HL-60 (cell line): ENCODE data around the gene EIF4E1B.
A peak's percentile ranks its signal among the peaks of the same experiment; 100 is the strongest.

Experiments
- DNase-seq, 2 experiments: peaks; one replicate each; pipeline ENCODE4 v3.0.0-alpha.2; 2010 to 2020; ENCODE audit warnings: low read depth in 1 of 2, low spot score in 1 of 2
- H3K27ac ChIP-seq: fragments of 250-450 bp; sonication (Bioruptor Pico); replicated peaks from 2 replicates; pipeline ENCODE4 v1.5.1; 2020; ENCODE audit warnings: mild to moderate bottlenecking, moderate library complexity
- H3K27me3 ChIP-seq: fragments of 250-450 bp; sonication (Bioruptor Pico); 2 replicates; pipeline ENCODE4 v1.5.1; 2021; ENCODE audit warnings: mild to moderate bottlenecking, moderate library complexity; ENCODE audit not compliant: insufficient read depth, poor library complexity, severe bottlenecking
- H3K4me3 ChIP-seq: replicated peaks from 2 replicates; pipeline ENCODE4 v1.5.1; 2011; ENCODE audit warnings: mild to moderate bottlenecking, control low read depth, low read length; ENCODE audit not compliant: insufficient read depth
- CTCF ChIP-seq: IDR thresholded peaks from one replicate; pipeline ENCODE4 v1.5.1; 2011; ENCODE audit warnings: low read length, control low read depth, inconsistent platforms; ENCODE audit not compliant: insufficient read depth
- GABPA ChIP-seq: IDR thresholded peaks from 2 replicates; pipeline ENCODE4 v1.6.1; 2012; ENCODE audit warnings: low read depth
- POLR2AphosphoS5 ChIP-seq: IDR thresholded peaks from 2 replicates; pipeline ENCODE4 v1.6.1; 2012; ENCODE audit warnings: low read depth
- REST ChIP-seq: IDR thresholded peaks from 2 replicates; pipeline ENCODE4 v1.6.1; 2012; ENCODE audit warnings: low read depth; ENCODE audit not compliant: insufficient replicate concordance
- SPI1 ChIP-seq: IDR thresholded peaks from 2 replicates; pipeline ENCODE4 v1.6.1; 2012; ENCODE audit warnings: low read depth, mild to moderate bottlenecking, borderline replicate concordance

Gene EIF4E1B

GRCh38 chr5:176646049-176646706 is 15.7 kb downstream of the EIF4E1B start:
- Histone ChIP-seq H3K27ac (no peak overlapping the region), H3K4me3 (no peak overlapping the region), H3K27me3 (peaks cover 3% of the 10 kb centered on the region)
- TF ChIP-seq CTCF (no peak), REST (no peak), GABPA (no peak), SPI1 (no peak), POLR2AphosphoS5 (no peak)
- no peak for DNase-seq

GRCh38 chr5:176646707-176647029 is 16.2 kb downstream of the EIF4E1B start:
- TF ChIP-seq POLR2AphosphoS5 (no peak), REST (no peak), SPI1 (no peak), GABPA (no peak), CTCF (no peak)

GRCh38 chr5:176647030-176647842 is 16.8 kb downstream of the EIF4E1B start, which contains the start of gene TSPAN17:
TSPAN17 (plus strand) TSS chr5:176647484; CDS start chr5:176647616, 132 bp downstream.
- peak within 1 kb of the TSS; percentile 52 for H3K4me3 ChIP-seq
- no peak within 1 kb of the TSS for H3K27ac ChIP-seq
- H3K27me3 ChIP-seq, result no peaks in the 10 kb centered on the region
- no peak for TF ChIP-seq CTCF
- TF ChIP-seq GABPA, result no peak
- TF ChIP-seq POLR2AphosphoS5, result peak; percentile 68
- TF ChIP-seq REST, result peak; percentile 45
- TF ChIP-seq SPI1, result no peak
- peak; percentile 92 to 98 for DNase-seq

More at GRCh38 chr5:176646707-176647029, 16.2 kb downstream of the EIF4E1B start:
- no peak for DNase-seq
- Histone ChIP-seq H3K27ac (no peak overlapping the region), H3K4me3 (peak overlapping the region; percentile 30), H3K27me3 (no peaks in the 10 kb centered on the region)
